Stimulated activated CD8-positive, alpha-beta memory T cell treated with anti-CD3 and anti-CD28 coated beads, Interleukin-12 subunit alpha, Interleukin-12 subunit beta, amount 100 ng/mL, for 4 hours (primary cell): Measurements from ENCODE around the gene LDLRAD3.
"Not testable (repeated sequence)": the region's sequence is repeated elsewhere in the genome, so short reads cannot be mapped to it uniquely, and the experiment has no call there.

Experiments
- DNase-seq: peaks from one replicate; pipeline ENCODE4 v3.0.0-alpha.2; 2020; ENCODE audit warnings: low read depth

The LDLRAD3 gene, protein sequence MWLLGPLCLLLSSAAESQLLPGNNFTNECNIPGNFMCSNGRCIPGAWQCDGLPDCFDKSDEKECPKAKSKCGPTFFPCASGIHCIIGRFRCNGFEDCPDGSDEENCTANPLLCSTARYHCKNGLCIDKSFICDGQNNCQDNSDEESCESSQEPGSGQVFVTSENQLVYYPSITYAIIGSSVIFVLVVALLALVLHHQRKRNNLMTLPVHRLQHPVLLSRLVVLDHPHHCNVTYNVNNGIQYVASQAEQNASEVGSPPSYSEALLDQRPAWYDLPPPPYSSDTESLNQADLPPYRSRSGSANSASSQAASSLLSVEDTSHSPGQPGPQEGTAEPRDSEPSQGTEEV

DNA sequence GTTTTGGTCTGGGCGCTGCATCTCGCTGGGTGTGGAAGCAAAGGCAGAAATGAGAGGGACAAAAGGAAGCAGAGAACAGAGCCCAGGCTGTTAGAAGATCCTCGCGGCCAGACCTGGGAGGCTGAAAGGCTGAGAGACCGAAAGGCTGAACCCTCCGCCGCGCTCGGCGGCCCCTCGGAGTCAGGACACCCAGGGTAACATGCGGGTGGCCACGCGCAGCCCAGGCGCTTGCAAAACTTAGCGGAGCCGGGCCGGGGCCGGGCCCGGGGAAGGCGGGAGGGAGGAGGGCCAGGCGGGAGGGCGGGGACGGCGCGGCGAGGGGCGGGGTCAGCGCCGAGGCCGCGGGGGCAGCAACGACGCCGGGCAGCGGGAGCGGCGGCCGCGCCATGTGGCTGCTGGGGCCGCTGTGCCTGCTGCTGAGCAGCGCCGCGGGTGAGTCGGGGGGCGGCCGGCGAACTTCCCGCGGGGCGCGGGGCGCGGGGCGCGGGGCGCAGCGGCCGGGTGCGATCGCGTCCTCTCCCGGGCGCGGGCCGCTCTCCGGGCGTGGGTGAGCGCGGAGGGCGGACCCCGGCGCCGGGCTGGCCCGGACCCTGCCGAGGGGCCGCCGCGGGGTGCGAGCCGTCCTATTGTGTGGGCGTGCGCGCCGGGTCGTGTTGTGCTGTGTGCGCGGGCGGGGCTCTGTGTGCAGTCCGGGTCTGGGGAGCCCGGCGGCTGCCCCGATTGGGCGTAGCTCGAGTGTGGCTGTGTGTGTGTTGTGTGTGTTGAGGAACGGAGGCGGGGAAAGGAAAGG is at the start of gene LDLRAD3:
Gene LDLRAD3, plus strand, starts transcription at position 350 of the 790 bp plus-strand sequence. Its CDS starts 37 bp downstream, at position 387.
- DNase-seq = peak; percentile 16

GRCh38 chr11:35897019-35897418 is 46.8 kb upstream of the LDLRAD3 start:
- DNase-seq = no peak

DNA sequence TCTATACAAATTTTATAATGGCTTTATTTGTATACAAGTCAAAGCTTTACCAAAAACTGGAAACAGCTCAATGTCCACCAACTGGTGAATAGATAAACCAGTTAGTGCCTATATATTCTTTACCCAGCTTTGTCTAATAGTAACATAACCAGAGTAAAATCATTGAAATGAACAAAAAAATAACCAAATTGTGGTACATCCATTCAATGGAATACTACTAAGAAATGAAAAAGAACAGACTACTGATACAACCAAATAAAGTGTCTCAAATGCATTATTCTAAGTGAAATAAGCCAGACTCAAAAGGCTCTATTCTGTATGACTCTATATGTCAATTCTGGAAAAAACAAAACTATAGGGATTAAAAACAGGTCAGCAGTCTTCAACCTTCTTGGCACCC is 40.9 kb upstream of the LDLRAD3 start:
- no peak for DNase-seq

- DNase-seq = no peak
Observed at GRCh38 chr11:35905646-35906276, 38.1 kb upstream of the LDLRAD3 start.

- no peak for DNase-seq
Observed at GRCh38 chr11:35906277-35906661, 37.6 kb upstream of the LDLRAD3 start.

- DNase-seq = no peak
Observed at GRCh38 chr11:35906681-35907080, 37.2 kb upstream of the LDLRAD3 start.

- no peak for DNase-seq
Observed at GRCh38 chr11:35907648-35908431, 36.0 kb upstream of the LDLRAD3 start.

DNA sequence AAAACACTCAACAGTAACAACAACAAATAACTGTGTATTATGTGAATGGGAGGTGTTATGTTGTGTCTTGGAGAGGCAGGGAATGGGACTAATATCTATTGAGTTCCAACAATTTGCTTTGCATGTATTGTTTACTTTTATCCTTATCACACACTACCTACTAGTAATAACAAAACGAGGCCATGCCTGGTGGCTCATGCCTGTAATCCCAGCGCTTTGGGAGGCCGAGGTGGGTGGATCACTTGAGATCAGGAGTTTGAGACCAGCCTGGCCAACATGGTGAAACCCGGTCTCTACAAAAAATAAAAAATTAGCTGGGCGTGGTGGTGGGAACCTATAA is 35.5 kb upstream of the LDLRAD3 start:
- DNase-seq = not testable (repeated sequence)

- no peak for DNase-seq
Observed at GRCh38 chr11:35909511-35910265, 34.2 kb upstream of the LDLRAD3 start.

DNA sequence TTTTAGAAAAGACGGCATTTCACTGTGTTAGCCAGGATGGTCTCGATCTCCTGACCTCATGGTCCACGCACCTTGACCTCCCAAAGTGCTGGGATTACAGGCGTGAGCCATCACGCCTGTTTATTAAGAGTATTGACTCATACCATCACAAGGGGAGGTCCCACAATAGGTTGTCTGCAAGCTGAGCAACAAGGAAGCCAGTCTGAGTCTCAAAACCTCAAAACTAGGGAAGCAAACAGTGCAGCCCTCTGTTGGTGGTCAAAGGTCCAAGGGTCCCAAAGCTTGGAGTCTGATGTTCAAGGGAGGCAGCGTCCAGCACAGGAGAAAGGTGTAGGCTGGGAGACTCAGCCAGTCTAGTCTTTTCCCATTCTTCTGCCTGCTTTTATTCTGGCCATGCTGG is 32.8 kb upstream of the LDLRAD3 start:
- no peak for DNase-seq

- no peak for DNase-seq
Observed at GRCh38 chr11:35911616-35912165, 32.2 kb upstream of the LDLRAD3 start.

DNA sequence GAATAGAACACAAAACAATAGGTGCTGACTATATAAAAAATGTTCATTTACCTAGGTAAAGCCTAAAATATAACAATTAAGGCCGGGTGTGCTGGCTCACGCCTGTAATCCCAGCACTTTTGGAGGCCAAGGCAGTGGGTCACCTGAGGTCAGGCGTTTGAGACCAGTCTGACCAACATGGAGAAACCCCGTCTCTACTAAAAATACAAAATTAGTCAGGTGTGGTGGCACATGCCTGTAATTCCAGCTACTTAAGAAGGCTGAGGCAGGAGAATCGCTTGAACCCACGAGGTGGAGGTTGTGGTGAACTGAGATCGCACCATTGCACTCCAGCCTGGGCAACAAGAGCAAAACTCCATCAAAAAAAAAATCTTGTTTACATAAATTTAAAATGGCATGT is 31.4 kb upstream of the LDLRAD3 start:
- not testable (repeated sequence) for DNase-seq

GRCh38 chr11:35912883-35913624 is 30.8 kb upstream of the LDLRAD3 start:
- no peak for DNase-seq

GRCh38 chr11:35914816-35915215 is 29.0 kb upstream of the LDLRAD3 start:
- no peak for DNase-seq

- no peak for DNase-seq
Observed at GRCh38 chr11:35916270-35916669, 27.6 kb upstream of the LDLRAD3 start.

GRCh38 chr11:35917676-35918075 is 26.2 kb upstream of the LDLRAD3 start:
- no peak for DNase-seq

DNA sequence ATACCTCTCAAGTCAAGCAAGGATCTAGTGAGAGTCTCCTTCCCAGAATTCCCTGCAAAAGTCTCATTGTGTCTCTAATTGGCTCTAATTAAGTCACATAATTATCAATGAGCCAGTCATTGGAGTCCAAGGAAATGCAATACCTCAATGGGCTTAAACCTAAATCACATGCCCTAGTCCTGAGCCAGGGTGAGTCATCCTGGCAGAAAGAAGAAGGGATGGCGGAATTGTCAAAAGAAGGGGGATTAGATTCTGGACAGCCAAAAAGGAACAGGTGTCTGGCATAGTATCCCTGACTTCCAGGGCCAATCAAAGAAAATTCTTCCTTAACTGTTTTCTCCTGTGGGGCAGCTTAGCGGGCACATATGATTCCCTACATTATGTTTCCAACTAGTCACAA is 25.1 kb upstream of the LDLRAD3 start:
- DNase-seq = no peak

- no peak for DNase-seq
Observed at GRCh38 chr11:35919244-35919643, 24.6 kb upstream of the LDLRAD3 start.

GRCh38 chr11:35923452-35923851 is 20.4 kb upstream of the LDLRAD3 start:
- DNase-seq = no peak

- DNase-seq = no peak
Observed at GRCh38 chr11:35924811-35925210, 19.1 kb upstream of the LDLRAD3 start.
